ENCODE results near the gene STK25.

- no peak for TF ChIP-seq POLR2A (IDR thresholded peaks at IDR 0.05)
- TF ChIP-seq, protein P1, sequence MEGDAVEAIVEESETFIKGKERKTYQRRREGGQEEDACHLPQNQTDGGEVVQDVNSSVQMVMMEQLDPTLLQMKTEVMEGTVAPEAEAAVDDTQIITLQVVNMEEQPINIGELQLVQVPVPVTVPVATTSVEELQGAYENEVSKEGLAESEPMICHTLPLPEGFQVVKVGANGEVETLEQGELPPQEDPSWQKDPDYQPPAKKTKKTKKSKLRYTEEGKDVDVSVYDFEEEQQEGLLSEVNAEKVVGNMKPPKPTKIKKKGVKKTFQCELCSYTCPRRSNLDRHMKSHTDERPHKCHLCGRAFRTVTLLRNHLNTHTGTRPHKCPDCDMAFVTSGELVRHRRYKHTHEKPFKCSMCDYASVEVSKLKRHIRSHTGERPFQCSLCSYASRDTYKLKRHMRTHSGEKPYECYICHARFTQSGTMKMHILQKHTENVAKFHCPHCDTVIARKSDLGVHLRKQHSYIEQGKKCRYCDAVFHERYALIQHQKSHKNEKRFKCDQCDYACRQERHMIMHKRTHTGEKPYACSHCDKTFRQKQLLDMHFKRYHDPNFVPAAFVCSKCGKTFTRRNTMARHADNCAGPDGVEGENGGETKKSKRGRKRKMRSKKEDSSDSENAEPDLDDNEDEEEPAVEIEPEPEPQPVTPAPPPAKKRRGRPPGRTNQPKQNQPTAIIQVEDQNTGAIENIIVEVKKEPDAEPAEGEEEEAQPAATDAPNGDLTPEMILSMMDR (IDR thresholded peaks at IDR 0.05) = no peak
Measured at GRCh38 chr2:241547781-241548450, 39.5 kb upstream of the STK25 start.

All from stomach (tissue), 4 donors.